H1 (cell line): ENCODE results near the gene AGBL5. TPM values are rescaled to one million over a fixed set of nuclear protein-coding genes. Genes with fewer than 3 reads are reported as not detected.

Experiments used
- CTCF ChIA-PET: fragments of 300-600 bp; sonication (Branson Sonifier 250); formaldehyde crosslinking; loops from one replicate; lab custom pipeline; 2021; ENCODE audit not compliant: partially characterized antibody; lab: Charles Lee
- POLR2A ChIA-PET: fragments of 300-600 bp; sonication (Branson Sonifier 250); formaldehyde crosslinking; loops from one replicate; lab custom pipeline; 2021; ENCODE audit warnings: inconsistent platforms; ENCODE audit not compliant: partially characterized antibody; lab: Charles Lee
- DNase-seq, 2 experiments: peaks; one replicate each; pipeline versions ENCODE4 v3.0.0 to v3.0.0-alpha.2; 2010 to 2022; ENCODE audit warnings: low spot score in 2 of 2, low read depth in 1 of 2, mixed read lengths in 1 of 2
- FAIRE-seq: peaks from 2 replicates; lab custom pipeline; 2011; peaks lifted over from hg19 to GRCh38; lab: Jason Lieb, UNC
- H2AFZ ChIP-seq: 2 replicates; pipeline ENCODE4 v1.8.1; 2012; ENCODE audit warnings: low read length, inconsistent platforms
- H2AK5ac ChIP-seq: 2 replicates; pipeline ENCODE4 v1.6.1; 2013; ENCODE audit warnings: low read depth, low read length
- H2BK120ac ChIP-seq: replicated peaks from 2 replicates; pipeline ENCODE3; 2013; ENCODE audit warnings: low read depth, low read length, inconsistent platforms
- H2BK12ac ChIP-seq: 2 replicates; pipeline ENCODE4 v1.6.1; 2013; ENCODE audit warnings: low read depth, low read length
- H2BK15ac ChIP-seq: 2 replicates; pipeline ENCODE4 v1.6.1; 2013; ENCODE audit warnings: low read length
- H2BK20ac ChIP-seq: 2 replicates; pipeline ENCODE4 v1.6.1; 2013; ENCODE audit warnings: low read length
- H2BK5ac ChIP-seq: 2 replicates; pipeline ENCODE4 v1.6.1; 2013; ENCODE audit warnings: low read depth, low read length
- H3K14ac ChIP-seq: 2 replicates; pipeline ENCODE4 v1.6.1; 2013; ENCODE audit warnings: inconsistent platforms; ENCODE audit not compliant: insufficient read length
- H3K18ac ChIP-seq: 2 replicates; pipeline ENCODE4 v1.6.1; 2013; ENCODE audit warnings: low read length; ENCODE audit errors: extremely low read depth
- H3K23ac ChIP-seq: 2 replicates; pipeline ENCODE4 v1.6.1; 2013; ENCODE audit warnings: inconsistent platforms; ENCODE audit not compliant: insufficient read length
- H3K23me2 ChIP-seq: 2 replicates; pipeline ENCODE4 v1.6.1; 2013; ENCODE audit warnings: low read depth, low read length
- H3K27ac ChIP-seq: 2 replicates; pipeline ENCODE4 v1.6.1; 2011; ENCODE audit warnings: low read depth, low read length, inconsistent platforms
- H3K27me3 ChIP-seq, 4 experiments: replicated peaks in 1 of 4; 1 replicate in 1 of 4; 2 replicates in 3 of 4; pipeline versions ENCODE4 v1.6.1 to v1.8.1; 2011 to 2013; ENCODE audit warnings: low read length in 3 of 4, mild to moderate bottlenecking in 3 of 4, inconsistent platforms in 2 of 4, mixed read lengths in 2 of 4, moderate library complexity in 1 of 4; ENCODE audit not compliant: control insufficient read depth in 3 of 4, insufficient read depth in 3 of 4; ENCODE audit errors: extremely low read depth in 1 of 4
- H3K36me3 ChIP-seq, 4 experiments: 2 replicates each; pipeline versions ENCODE4 v1.6.1 to v1.8.1; 2011 to 2013; ENCODE audit warnings: mild to moderate bottlenecking in 4 of 4, low read length in 3 of 4, moderate library complexity in 2 of 4, control low read depth in 1 of 4, inconsistent platforms in 1 of 4; ENCODE audit not compliant: insufficient read depth in 4 of 4, control insufficient read depth in 2 of 4
- H3K4ac ChIP-seq: replicated peaks from 2 replicates; pipeline ENCODE3; 2013; ENCODE audit warnings: low read length, low read depth, mixed read lengths, inconsistent platforms; ENCODE audit not compliant: insufficient read length
- H3K4me1 ChIP-seq, 4 experiments: replicated peaks in 1 of 4; 1 replicate in 1 of 4; 2 replicates in 3 of 4; pipeline versions ENCODE4 v1.6.1 to v1.8.1; 2011 to 2013; ENCODE audit warnings: low read length in 3 of 4, inconsistent platforms in 2 of 4, mixed read lengths in 1 of 4; ENCODE audit not compliant: insufficient read depth in 4 of 4, control insufficient read depth in 3 of 4
- H3K4me2 ChIP-seq, 2 experiments: 2 replicates each; pipeline versions ENCODE4 v1.6.1 to v1.8.1; 2011 to 2013; ENCODE audit warnings: low read depth in 2 of 2, low read length in 2 of 2, control low read depth in 1 of 2, inconsistent platforms in 1 of 2, mild to moderate bottlenecking in 1 of 2; ENCODE audit not compliant: insufficient read depth in 1 of 2
- H3K4me3 ChIP-seq, 4 experiments: fragments of 200-600, 300-600 bp in 1 of 4; sonication (generic), shearing (Covaris generic), sonication (Bioruptor Twin) in 1 of 4; 2 replicates each; pipeline versions ENCODE4 v1.5.1 to v1.8.1; 2011 to 2016; ENCODE audit warnings: low read length in 4 of 4, low read depth in 3 of 4, control low read depth in 2 of 4, inconsistent platforms in 2 of 4, mild to moderate bottlenecking in 2 of 4, mixed read lengths in 1 of 4, moderate library complexity in 1 of 4; ENCODE audit not compliant: insufficient read depth in 2 of 4; ENCODE audit errors: extremely low read depth in 1 of 4
- H3K56ac ChIP-seq: replicated peaks from 2 replicates; pipeline ENCODE3; 2013; ENCODE audit warnings: low read depth, mild to moderate bottlenecking, mixed read lengths, low read length, inconsistent platforms; ENCODE audit not compliant: insufficient read length
- H3K79me1 ChIP-seq: 2 replicates; pipeline ENCODE4 v1.6.1; 2013; ENCODE audit warnings: low read depth, low read length, control low read depth
- H3K79me2 ChIP-seq, 2 experiments: 2 replicates each; pipeline versions ENCODE4 v1.6.1 to v1.8.1; 2012 to 2013; ENCODE audit warnings: low read length in 2 of 2, mild to moderate bottlenecking in 2 of 2, inconsistent platforms in 1 of 2; ENCODE audit not compliant: insufficient read depth in 2 of 2, control insufficient read depth in 1 of 2
- H3K9ac ChIP-seq, 4 experiments: replicated peaks in 1 of 4; 1 replicate in 1 of 4; 2 replicates in 3 of 4; pipeline versions ENCODE4 v1.6.1 to v1.8.1; 2011 to 2013; ENCODE audit warnings: low read depth in 3 of 4, low read length in 3 of 4, control low read depth in 2 of 4, mild to moderate bottlenecking in 2 of 4, moderate library complexity in 2 of 4, inconsistent platforms in 1 of 4; ENCODE audit errors: extremely low read depth in 1 of 4
- H3K9me3 ChIP-seq, 2 experiments: 2 replicates each; pipeline versions ENCODE4 v1.6.1 to v1.8.1; 2012 to 2013; ENCODE audit warnings: mild to moderate bottlenecking in 2 of 2, moderate library complexity in 2 of 2, control low read depth in 1 of 2, inconsistent platforms in 1 of 2, low read depth in 1 of 2, low read length in 1 of 2, mixed read lengths in 1 of 2; ENCODE audit not compliant: insufficient read depth in 2 of 2
- H4K20me1 ChIP-seq, 2 experiments: replicated peaks in 1 of 2; 2 replicates each; pipeline versions ENCODE3 to v1.8.1; 2011 to 2013; ENCODE audit warnings: inconsistent platforms in 2 of 2, low read length in 2 of 2, mild to moderate bottlenecking in 1 of 2; ENCODE audit not compliant: insufficient read depth in 2 of 2, control insufficient read depth in 1 of 2
- H4K5ac ChIP-seq: 2 replicates; pipeline ENCODE4 v1.6.1; 2013; ENCODE audit warnings: low read length, low read depth, mixed read lengths, inconsistent platforms; ENCODE audit not compliant: insufficient read length
- H4K8ac ChIP-seq: 2 replicates; pipeline ENCODE4 v1.8.0; 2013; ENCODE audit warnings: mild to moderate bottlenecking, moderate library complexity, low read length, inconsistent platforms; ENCODE audit not compliant: insufficient read depth; ENCODE audit errors: extremely low read depth
- H4K91ac ChIP-seq: replicated peaks from 2 replicates; pipeline ENCODE3; 2013; ENCODE audit warnings: low read length, mixed read lengths, inconsistent platforms; ENCODE audit not compliant: insufficient read length
- BCL11A ChIP-seq, 2 experiments: IDR thresholded peaks; one replicate each; pipeline ENCODE4 v1.6.1; 2011; ENCODE audit warnings: low read depth in 2 of 2, low read length in 2 of 2, mild to moderate bottlenecking in 2 of 2
- RBBP5 ChIP-seq: IDR thresholded peaks from 2 replicates; pipeline ENCODE4 v1.7.1; 2012; ENCODE audit warnings: low read depth, mild to moderate bottlenecking, inconsistent platforms, low read length, moderate library complexity, borderline replicate concordance
- TBP ChIP-seq: IDR thresholded peaks from 2 replicates; pipeline ENCODE4 v1.6.1; 2011; ENCODE audit warnings: low read depth, low read length, improper control_type of control experiment
- WGBS, 2 experiments: shearing (Covaris generic) in 1 of 2; methylation state at CpG; one replicate each; pipeline versions ENCODE4 v1.1.6 to v1.1.7; 2013 to 2015; ENCODE audit warnings: low lambda C conversion rate in 2 of 2, mixed read lengths in 2 of 2, inconsistent platforms in 1 of 2, low coverage in 1 of 2, missing lambda C conversion rate in 1 of 2; ENCODE audit not compliant: insufficient replicate concordance in 2 of 2, insufficient coverage in 1 of 2, insufficient read length in 1 of 2; ENCODE audit errors: extremely low coverage in 1 of 2, missing lambda C conversion rate in 1 of 2; 5-methylcytosine and 5-hydroxymethylcytosine counted together
- polyA plus RNA-seq, 7 experiments: library from polyadenylated mRNA; depleted of rRNA in 3 of 7; stranded (reverse) in 5 of 7; unstranded in 2 of 7; fragments of >200 nt in 5 of 7; fragments of 200-250 nt in 2 of 7; gene quantifications; 1 replicate in 5 of 7; 2 replicates in 1 of 7; 4 replicates in 1 of 7; pipeline versions ENCODE4 v1.2.1 to v1.2.3, GENCODE V29; 2011 to 2013; ENCODE audit warnings: missing spikeins in 2 of 7, mixed read lengths in 2 of 7
- total RNA-seq: library from RNA; stranded (reverse); fragmentation: NEBNext Ultra II Directional; extraction: Animal tissue kit (Norgen Biotek cat#: 25700); gene quantifications from 2 replicates; pipeline ENCODE4 v1.2.1, GENCODE V29; 2021

Gene AGBL5
- total and polyA plus RNA-seq, 2 of the 8 experiments (the other 6 are each of a cell fraction or from before 2014, with no cell fraction given), result 45.4 to 62.0 TPM

DNA sequence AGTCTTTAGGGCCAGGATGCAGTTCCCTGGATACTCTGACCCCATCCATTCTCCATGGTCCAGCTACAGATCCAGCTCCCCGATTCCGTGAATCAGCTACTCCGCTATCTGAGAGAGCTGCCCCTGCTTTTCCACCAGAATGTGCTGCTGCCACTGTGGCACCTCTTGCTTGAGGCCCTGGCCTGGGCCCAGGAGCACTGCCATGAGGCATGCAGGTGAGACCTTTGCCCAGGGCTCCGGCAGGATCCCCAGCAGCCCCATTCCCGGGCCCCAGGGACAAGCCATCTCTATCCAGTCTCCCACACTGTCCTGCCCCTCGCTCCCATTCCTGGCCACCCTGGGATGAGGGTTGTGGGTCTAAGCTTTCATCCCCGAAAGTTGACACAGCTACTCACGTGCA lies 11.2 kb upstream of the AGBL5 start:
- Histone ChIP-seq H3K4ac (no peak overlapping the region), H2BK12ac (no peak overlapping the region), H2AK5ac (no peak overlapping the region), H3K79me2 (no peaks in the 10 kb centered on the region), H4K5ac (no peak overlapping the region), H3K9me3 (no peaks in the 10 kb centered on the region), H3K27ac (no peak overlapping the region), H3K4me1 (no peaks in the 10 kb centered on the region), H3K4me3 (no peak overlapping the region), H2BK15ac (no peak overlapping the region), H3K56ac (no peak overlapping the region), H4K8ac (no peak overlapping the region), H2BK5ac (no peak overlapping the region), H4K20me1 (peaks cover 2 to 6% of the 10 kb centered on the region in 2 experiments), H2AFZ (no peak overlapping the region), H3K23me2 (no peaks in the 10 kb centered on the region), H4K91ac (no peak overlapping the region), H2BK120ac (no peak overlapping the region), H3K27me3 (no peaks in the 10 kb centered on the region), H3K9ac (no peak overlapping the region), H3K14ac (no peak overlapping the region), H3K23ac (no peak overlapping the region), H3K18ac (no peak overlapping the region), H3K36me3 (peaks cover 21 to 51% (median 40%) of the 10 kb centered on the region in 4 experiments; a peak in 7 of 8 replicates), H3K4me2 (no peak overlapping the region), H3K79me1 (no peaks in the 10 kb centered on the region), H2BK20ac (no peak overlapping the region)
- FAIRE-seq, result no peak
- ChIA-PET CTCF (interaction anchor here (1.2 to 7.3 kb wide), 4 partner anchors 9 to 194 kb away, joined by 3 to 41 read pairs (median 3); no protein-coding TSS in a partner anchor), POLR2A (interaction anchor here (1.0 to 6.0 kb wide), 5 partner anchors 9 to 28 kb away, joined by 3 to 42 read pairs (median 4); partner anchors contain the start of gene AGBL5)
- WGBS, 2 experiments, result 97% methylated on average over 8 of the region's 8 CpGs; no CpG with 5 or more reads in 1 of the 2 experiments
- no peak for DNase-seq
- TF ChIP-seq BCL11A (IDR thresholded peaks at IDR 0.05; ENCODE audit: low read depth in 2 of 2, low read length in 2 of 2) (no peak), TBP (no peak), RBBP5 (no peak)
